GM18507 (cell line): ENCODE data around the gene MKS1.

Source experiments
- DNase-seq: peaks from one replicate; pipeline ENCODE4 v3.0.0; 2011; ENCODE audit warnings: low read depth; ENCODE audit not compliant: insufficient read length; ENCODE audit errors: extremely low spot score
- FAIRE-seq: peaks from 2 replicates; lab custom pipeline; 2011; peaks lifted over from hg19 to GRCh38; lab: Jason Lieb, UNC

Gene MKS1

GRCh38 chr17:58176200-58176599, 42.9 kb downstream of the MKS1 start:
- FAIRE-seq (no peak), DNase-seq (no peak)

- DNase-seq: no peak
- FAIRE-seq: no peak
Observed at GRCh38 chr17:58174871-58175270, 44.2 kb downstream of the MKS1 start.

GRCh38 chr17:58172369-58173071, 46.5 kb downstream of the MKS1 start:
- peak; percentile 21 for FAIRE-seq

DNA sequence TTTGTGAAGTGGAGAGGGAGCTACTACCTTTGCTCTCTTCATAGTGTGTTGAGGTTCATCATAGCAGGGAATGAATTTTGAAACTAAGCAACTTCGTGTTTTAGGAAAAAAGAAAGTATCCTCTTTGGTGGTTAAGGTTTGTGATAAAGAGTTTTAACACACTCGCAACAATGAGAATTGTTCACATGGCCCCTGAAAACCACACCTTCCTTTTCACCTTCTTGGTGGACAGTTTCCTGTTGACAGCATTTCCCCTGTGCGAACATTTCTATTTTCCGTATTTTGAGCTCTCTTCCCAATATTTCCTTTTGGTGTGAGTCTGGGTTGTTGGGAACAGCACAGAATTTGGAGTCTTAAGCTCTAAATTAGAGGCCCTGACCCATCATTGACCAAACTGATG, 48.4 kb downstream of the MKS1 start:
- FAIRE-seq (no peak), DNase-seq (no peak)

More at GRCh38 chr17:58172369-58173071, 46.5 kb downstream of the MKS1 start:
- DNase-seq: no peak

DNA sequence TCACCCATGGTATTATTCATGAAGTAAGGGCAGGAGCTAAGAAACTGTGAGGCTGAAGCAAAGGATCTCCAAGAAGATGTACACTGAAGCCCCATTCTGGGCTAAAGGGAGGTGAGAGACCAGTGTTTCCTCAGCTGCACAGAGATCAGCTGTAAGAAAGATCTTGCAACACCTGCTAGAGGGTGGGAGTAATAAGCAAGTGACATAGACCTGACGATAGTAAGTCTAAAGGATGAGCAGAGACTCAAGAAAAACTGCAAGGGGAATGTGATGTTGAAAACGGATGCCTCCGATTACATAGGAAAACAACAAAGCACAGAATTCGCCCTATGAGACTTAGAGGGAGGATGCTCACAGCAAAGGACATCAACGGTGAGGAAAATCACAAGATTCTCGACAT, 52.4 kb downstream of the MKS1 start, which contains the start of gene OR4D2:
OR4D2 (plus strand) TSS at position 301 of the 400 bp plus-strand sequence. CDS start 2,674 bp downstream, outside the sequence.
- FAIRE-seq (no peak), DNase-seq (no peak)

- DNase-seq (no peak), FAIRE-seq (no peak)
Observed at GRCh38 chr17:58165981-58166380, 53.1 kb downstream of the MKS1 start.

DNA sequence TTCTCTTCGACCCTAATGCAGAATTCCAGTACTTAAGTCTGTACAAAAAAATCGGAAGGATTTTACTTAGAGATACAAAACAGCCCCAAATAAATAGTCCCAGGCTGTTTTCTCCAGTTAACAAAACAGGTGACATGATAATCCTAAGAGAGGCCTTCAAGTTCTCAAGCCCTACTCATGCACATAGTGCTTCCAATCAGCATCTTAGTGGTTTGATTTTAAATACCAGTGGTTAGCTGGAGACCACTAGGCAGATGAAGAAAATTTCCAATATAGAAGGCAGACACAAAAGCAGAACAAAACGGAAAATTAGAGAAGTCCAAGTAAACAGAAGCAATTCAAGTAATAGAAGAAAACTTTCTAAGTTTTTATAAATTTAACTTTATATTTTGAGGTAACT, 57.5 kb downstream of the MKS1 start:
- FAIRE-seq: no peak
- DNase-seq: no peak

GRCh38 chr17:58158181-58158580, 60.9 kb downstream of the MKS1 start:
- no peak for FAIRE-seq
- DNase-seq: no peak

- DNase-seq: no peak
- FAIRE-seq: no peak
Observed at GRCh38 chr17:58156839-58157803, 61.9 kb downstream of the MKS1 start.
